Urinary bladder (tissue), 4 donors: Measurements from ENCODE around the gene NBEA. TPM values are rescaled to one million over a fixed set of nuclear protein-coding genes. Genes with fewer than 3 reads are reported as not detected.
"Not testable (repeated sequence)": the region's sequence is repeated elsewhere in the genome, so short reads cannot be mapped to it uniquely, and the experiment has no call there.

Source experiments
- DNase-seq: peaks from one replicate; pipeline ENCODE4 v3.0.0-alpha.2; 2015; ENCODE audit errors: extremely low spot score
- H3K27ac ChIP-seq: one replicate; pipeline ENCODE4 v1.5.1; 2013; ENCODE audit warnings: low read depth, mild to moderate bottlenecking, moderate library complexity
- H3K36me3 ChIP-seq: one replicate; pipeline ENCODE4 v1.6.1; 2013; ENCODE audit warnings: mild to moderate bottlenecking, moderate library complexity; ENCODE audit not compliant: insufficient read depth
- H3K4me1 ChIP-seq: one replicate; pipeline ENCODE4 v1.6.1; 2013; ENCODE audit warnings: mild to moderate bottlenecking, moderate library complexity; ENCODE audit not compliant: insufficient read depth
- H3K4me3 ChIP-seq: one replicate; pipeline ENCODE4 v1.5.1; 2013; ENCODE audit warnings: low read depth, low read length
- WGBS: extraction: QIAGEN DNeasy Blood & Tissue Kit; methylation state at CpG from one replicate; pipeline ENCODE4 v1.1.7; 2013; 5-methylcytosine and 5-hydroxymethylcytosine counted together
- polyA plus RNA-seq: library from polyadenylated mRNA; stranded (reverse); fragments of 200-250 nt; gene quantifications from one replicate; pipeline ENCODE4 v1.2.3, GENCODE V29; 2013
- total RNA-seq: library from RNA; depleted of rRNA; stranded (reverse); fragments of >200 nt; gene quantifications from one replicate; pipeline ENCODE4 v1.2.3, GENCODE V29; 2014
- donor health status: healthy with polysubstance abuse.
- donor health status: healthy.

NBEA gene
- total and polyA plus RNA-seq, 2 donors: 16.9 to 84.3 TPM

GRCh38 chr13:35646056-35646774, 704.1 kb downstream of the NBEA start:
- 93% methylated on average over 7 of the region's 7 CpGs for WGBS
- no peak for DNase-seq

DNA sequence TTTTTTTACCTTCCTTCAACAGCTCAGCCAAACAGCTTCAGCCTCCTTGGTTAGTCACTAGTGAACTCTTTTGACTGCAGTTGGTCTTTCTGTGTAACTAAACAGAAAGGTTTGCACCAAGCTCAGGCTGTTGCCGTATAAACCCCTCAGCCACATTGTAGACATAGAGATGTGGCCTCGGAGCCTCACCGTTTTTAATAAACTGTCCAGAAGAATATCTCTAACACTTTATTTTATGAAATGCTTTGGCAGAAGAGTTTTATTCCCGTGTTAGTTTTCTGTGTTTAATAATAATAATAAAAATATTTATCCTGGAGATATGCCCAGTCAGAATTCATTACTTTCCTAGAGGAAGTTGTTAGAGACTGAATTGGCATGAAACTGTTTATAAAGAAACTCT, 706.1 kb downstream of the NBEA start:
- no peaks in the 10 kb centered on the region for H3K36me3 ChIP-seq
- DNase-seq: no peak
- 29% methylated on average over 4 of the region's 4 CpGs for WGBS
- H3K27ac ChIP-seq: no peak overlapping the region
- no peaks in the 10 kb centered on the region for H3K4me1 ChIP-seq
- H3K4me3 ChIP-seq: no peak overlapping the region

More at GRCh38 chr13:35646056-35646774, 704.1 kb downstream of the NBEA start:
- no peaks in the 10 kb centered on the region for H3K4me1 ChIP-seq
- no peak overlapping the region for H3K27ac ChIP-seq
- H3K36me3 ChIP-seq: no peaks in the 10 kb centered on the region
- no peak overlapping the region for H3K4me3 ChIP-seq

- no peak for DNase-seq
- Histone ChIP-seq H3K4me1 (no peaks in the 10 kb centered on the region), H3K4me3 (no peak overlapping the region), H3K27ac (no peak overlapping the region), H3K36me3 (no peaks in the 10 kb centered on the region)
- 78% methylated on average over 4 of the region's 4 CpGs for WGBS
These were observed 707.1 kb downstream of the NBEA start for GRCh38 chr13:35649162-35649561.

DNA sequence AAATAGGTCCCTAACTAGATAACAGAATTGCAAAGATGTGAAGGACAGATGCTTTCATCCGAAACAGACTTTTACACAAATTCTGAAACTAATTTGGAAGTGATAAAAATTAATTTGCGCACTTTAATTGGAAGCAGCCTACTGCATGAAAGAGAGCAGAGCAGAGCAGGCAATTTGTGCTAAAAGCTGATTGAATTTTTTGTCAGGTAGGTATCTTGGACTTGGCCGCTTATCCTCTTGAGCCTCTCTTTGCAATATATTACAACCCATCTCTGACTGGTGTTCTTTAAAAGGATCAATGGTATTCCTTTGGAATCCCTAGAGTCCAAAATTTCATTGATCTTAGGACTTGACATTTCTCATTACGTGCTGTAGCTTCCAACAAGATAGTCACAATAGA, 717.7 kb downstream of the NBEA start:
- 97% methylated on average over 4 of the region's 4 CpGs for WGBS
- Histone ChIP-seq H3K27ac (no peak overlapping the region), H3K4me1 (no peaks in the 10 kb centered on the region), H3K4me3 (no peak overlapping the region), H3K36me3 (no peaks in the 10 kb centered on the region)
- DNase-seq: no peak

- Histone ChIP-seq H3K4me1 (no peaks in the 10 kb centered on the region), H3K36me3 (no peaks in the 10 kb centered on the region), H3K4me3 (no peak overlapping the region), H3K27ac (no peak overlapping the region)
- 98% methylated on average over 7 of the region's 7 CpGs for WGBS
- no peak for DNase-seq
These were observed 722.7 kb downstream of the NBEA start for GRCh38 chr13:35664747-35665146.

- DNase-seq: no peak
- Histone ChIP-seq H3K36me3 (no peaks in the 10 kb centered on the region), H3K4me1 (no peaks in the 10 kb centered on the region), H3K4me3 (no peak overlapping the region), H3K27ac (no peak overlapping the region)
- WGBS: 79% methylated on average over 4 of the region's 4 CpGs
These were observed 727.3 kb downstream of the NBEA start for GRCh38 chr13:35669321-35669720.

- WGBS: 61% methylated on average over 6 of the region's 6 CpGs
- no peaks in the 10 kb centered on the region for H3K36me3 ChIP-seq
- H3K4me1 ChIP-seq: no peaks in the 10 kb centered on the region
- H3K27ac ChIP-seq: no peak overlapping the region
- H3K4me3 ChIP-seq: no peak overlapping the region
- no peak for DNase-seq
These were observed 730.5 kb downstream of the NBEA start for GRCh38 chr13:35672611-35673010.

GRCh38 chr13:35675651-35676050, 733.6 kb downstream of the NBEA start:
- Histone ChIP-seq H3K27ac (no peak overlapping the region), H3K4me3 (no peak overlapping the region), H3K36me3 (no peaks in the 10 kb centered on the region), H3K4me1 (no peaks in the 10 kb centered on the region)
- WGBS: 95% methylated on average over 4 of the region's 4 CpGs
- no peak for DNase-seq

- not testable (repeated sequence) for H3K4me1 ChIP-seq, H3K27ac ChIP-seq, H3K36me3 ChIP-seq, DNase-seq, H3K4me3 ChIP-seq
- WGBS: 90% methylated on average over 6 of the region's 6 CpGs
These were observed 735.8 kb downstream of the NBEA start for GRCh38 chr13:35677863-35678262.

DNA sequence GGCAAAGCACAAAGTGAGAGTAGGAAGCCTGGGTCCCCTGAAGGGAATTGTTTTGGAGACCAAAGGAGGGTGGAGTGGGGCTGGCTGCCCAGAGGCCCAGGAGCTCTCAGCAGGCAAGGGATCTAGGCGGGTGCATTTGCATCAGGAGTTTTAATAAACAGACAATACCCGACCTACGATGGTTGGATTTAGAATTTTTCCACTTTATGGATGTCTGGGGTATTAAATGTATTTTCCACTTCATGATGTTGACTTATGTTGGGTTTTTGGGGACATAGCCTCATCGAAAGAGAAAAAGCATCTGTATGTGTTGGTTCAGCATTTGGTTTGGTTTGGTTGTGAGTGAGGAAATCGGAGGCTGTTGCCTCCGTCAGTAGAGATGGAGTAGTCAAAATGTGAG, 739.6 kb downstream of the NBEA start:
- 90% methylated on average over 6 of the region's 6 CpGs for WGBS
- Histone ChIP-seq H3K4me1 (no peaks in the 10 kb centered on the region), H3K4me3 (no peak overlapping the region), H3K36me3 (no peaks in the 10 kb centered on the region), H3K27ac (no peak overlapping the region)
- no peak for DNase-seq

GRCh38 chr13:35684432-35684831, 742.4 kb downstream of the NBEA start:
- Histone ChIP-seq H3K36me3 (no peaks in the 10 kb centered on the region), H3K4me3 (no peak overlapping the region), H3K27ac (no peak overlapping the region), H3K4me1 (no peaks in the 10 kb centered on the region)
- 96% methylated on average over 5 of the region's 5 CpGs for WGBS
- DNase-seq: no peak

DNA sequence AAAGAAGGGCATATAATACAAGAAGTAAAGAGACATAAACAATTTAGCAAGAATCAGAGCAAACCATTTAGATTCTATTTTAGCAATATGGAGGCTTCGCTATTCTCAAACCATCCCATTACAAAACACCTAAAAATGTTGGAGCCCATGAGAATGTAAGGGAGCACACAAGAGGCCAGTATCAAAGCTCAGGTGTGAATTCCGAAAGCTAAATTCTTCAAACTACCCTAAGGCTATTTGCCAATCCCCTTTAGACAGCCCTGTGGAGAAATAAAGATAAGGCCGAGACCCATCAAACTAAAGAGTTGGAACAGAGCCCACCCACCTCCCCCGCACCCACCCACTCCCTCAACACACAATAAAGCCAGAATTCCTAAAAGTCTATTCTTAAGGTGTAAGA, 745.3 kb downstream of the NBEA start:
- no peak for DNase-seq
- 83% methylated on average over 4 of the region's 4 CpGs for WGBS
- Histone ChIP-seq H3K36me3 (no peaks in the 10 kb centered on the region), H3K4me3 (no peak overlapping the region), H3K4me1 (no peaks in the 10 kb centered on the region), H3K27ac (no peak overlapping the region)

DNA sequence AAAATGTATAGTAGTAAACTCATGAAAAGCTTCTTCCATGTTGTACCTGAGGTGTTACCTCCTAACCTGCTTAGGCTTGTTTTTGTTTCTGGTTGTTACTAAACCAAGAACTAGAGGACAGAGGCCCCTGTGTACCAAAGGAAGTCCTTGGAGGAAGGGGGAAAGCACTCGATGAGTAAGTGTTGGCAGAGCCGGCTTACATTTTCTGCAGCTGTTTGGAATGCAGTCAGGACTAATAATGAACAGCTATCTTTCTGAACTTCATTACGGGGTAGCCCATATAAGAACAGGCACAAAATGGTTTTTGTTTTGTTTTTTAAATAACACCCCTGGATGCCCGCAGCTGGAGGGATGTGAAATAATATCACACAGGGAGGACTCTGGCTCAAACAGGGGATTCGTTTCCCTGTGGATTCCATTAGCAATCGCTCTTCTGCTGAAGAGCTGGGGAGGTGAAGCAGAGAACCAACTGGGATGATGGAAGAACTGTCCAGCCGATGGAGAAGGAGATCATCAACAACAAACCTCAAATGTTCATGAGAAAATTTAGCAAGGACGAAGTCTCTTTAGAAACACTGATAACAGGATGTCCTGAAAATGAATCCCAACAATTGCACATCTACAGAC, 748.6 kb downstream of the NBEA start:
- no peak overlapping the region for H3K4me3 ChIP-seq
- H3K27ac ChIP-seq: no peak overlapping the region

GRCh38 chr13:35693134-35693784, 751.2 kb downstream of the NBEA start:
- no peak overlapping the region for H3K4me3 ChIP-seq
- H3K36me3 ChIP-seq: no peaks in the 10 kb centered on the region
- 70% methylated on average over 9 of the region's 9 CpGs for WGBS
- H3K4me1 ChIP-seq: no peaks in the 10 kb centered on the region
- no peak overlapping the region for H3K27ac ChIP-seq
- no peak for DNase-seq

More for the DNA sequence above, 748.6 kb downstream of the NBEA start:
- WGBS: 60% methylated on average over 8 of the region's 8 CpGs
- DNase-seq: no peak
- Histone ChIP-seq H3K4me1 (no peaks in the 10 kb centered on the region), H3K36me3 (no peaks in the 10 kb centered on the region)
